ENCODE measurements around the gene FLOT2.
"Not testable (repeated sequence)": the region's sequence is repeated elsewhere in the genome, so short reads cannot be mapped to it uniquely, and the experiment has no call there.

Gene FLOT2

DNA sequence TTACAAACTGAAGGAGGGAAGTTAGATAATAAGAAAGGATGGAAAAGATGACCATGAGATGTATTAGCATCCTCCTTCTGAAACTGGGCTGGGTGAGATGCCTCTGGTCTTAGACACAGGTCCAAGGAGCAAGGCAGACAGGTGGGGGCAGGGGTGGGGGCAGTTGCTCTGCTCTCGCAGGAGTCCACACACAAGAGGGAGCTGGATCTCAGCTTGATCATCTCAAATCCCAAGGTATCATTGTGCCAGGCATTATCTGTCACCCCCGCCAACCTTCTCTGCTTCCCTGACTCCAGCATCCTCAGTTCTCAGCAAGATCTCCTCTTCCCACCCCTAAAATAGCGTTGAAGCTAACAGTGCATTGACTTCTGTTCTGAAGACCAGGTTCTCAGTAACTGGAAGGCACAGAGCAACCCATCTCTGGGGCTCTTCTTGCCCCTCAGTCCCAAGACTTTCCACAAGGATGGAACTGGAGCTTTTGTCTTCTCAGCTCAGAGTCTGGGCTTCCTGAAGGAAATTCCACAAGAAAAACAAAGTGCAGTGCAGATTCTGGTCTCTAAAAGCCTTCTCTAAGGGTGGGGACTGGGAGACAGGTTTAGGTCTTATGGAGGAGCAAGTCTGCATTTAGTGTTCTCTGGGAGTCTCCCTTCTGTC is 1.6 kb downstream of the FLOT2 start:
- no peak for DNase-seq (ENCODE audit: low read depth, low spot score)

DNA sequence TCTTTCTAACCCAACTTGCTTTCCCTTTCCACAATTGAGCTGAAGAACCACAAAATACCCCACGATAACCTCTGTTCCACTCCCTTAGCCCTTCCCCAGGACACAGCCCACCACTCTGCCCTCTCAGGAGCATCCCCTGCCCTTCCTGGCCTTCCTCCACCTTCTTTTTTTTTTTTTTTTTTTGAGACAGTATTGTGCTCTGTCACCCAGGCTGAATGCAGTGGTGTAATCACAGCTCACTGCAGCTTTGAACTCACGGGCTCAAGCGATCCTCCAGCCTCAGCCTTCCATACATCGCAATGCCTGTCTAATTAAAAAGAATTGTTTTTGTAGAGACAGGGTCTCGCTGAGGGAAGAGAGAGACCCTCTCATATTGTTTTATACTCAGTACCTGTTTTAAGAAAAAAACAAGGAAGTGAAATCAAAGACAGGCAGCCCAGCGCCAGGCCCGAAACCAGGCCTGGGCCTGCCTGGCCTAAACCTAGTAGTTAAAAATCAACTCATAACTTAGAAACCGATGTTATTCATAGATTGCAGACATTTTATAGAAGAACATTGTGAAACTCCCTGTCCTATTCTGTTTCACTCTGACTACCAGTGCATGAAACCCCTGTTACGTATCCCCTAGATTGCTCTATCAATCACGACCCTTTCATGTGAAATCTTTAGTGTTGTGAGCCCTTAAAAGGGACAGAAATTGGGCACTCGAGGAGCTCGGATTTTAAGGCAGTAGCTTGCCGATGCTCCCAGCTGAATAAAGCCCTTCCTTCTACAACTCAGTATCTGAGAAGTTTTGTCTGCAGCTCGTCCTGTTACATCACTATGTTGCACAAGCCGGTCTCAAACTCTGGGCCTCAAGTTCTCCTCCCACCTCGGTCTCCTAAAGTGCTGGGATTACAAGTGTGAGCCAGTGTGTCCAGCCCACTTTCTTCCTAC is 4.0 kb downstream of the FLOT2 start:
- not testable (repeated sequence) for DNase-seq (ENCODE audit: low read depth, low spot score)

DNA sequence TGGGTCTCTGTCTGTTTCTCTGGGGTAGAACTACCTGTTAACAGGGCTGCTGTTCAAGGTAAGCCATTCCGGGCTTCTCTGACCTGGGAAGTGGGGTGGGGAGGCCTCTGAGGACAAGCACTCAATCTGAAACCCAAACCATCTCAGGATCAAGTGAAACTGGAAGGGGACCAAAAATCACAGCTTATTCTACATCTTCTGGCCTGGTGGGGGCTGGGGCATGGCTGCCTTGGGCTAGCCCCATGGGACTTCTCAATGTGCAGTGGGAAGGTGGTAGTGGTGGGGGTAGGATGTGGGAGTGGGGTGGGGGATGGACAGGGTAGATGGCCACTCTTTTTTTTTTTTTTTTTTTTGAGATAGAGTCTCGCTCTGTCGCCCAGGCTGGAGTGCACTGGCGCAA is 5.5 kb downstream of the FLOT2 start:
- no peak for DNase-seq (ENCODE audit: low read depth, low spot score)

DNA sequence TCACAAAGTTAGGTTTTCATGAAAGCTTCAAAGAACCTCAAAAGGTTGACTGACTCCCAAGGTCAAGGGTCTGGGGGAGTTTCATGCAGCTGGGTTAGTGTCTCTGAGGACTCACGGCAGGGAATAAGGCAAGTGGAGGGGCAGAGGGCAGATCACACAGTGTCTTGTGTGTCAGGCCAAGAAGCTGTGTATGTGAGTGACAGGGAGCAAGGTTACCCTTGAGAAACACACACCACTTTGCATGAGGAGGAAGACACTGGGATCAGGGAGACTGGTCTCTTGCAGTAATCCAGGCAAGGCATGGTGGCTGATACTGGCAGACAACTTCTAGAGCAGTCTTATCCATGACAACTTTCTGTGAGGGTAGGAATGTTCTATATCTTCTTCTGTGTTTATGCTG is 6.3 kb downstream of the FLOT2 start:
- no peak for DNase-seq (ENCODE audit: low read depth, low spot score)

DNA sequence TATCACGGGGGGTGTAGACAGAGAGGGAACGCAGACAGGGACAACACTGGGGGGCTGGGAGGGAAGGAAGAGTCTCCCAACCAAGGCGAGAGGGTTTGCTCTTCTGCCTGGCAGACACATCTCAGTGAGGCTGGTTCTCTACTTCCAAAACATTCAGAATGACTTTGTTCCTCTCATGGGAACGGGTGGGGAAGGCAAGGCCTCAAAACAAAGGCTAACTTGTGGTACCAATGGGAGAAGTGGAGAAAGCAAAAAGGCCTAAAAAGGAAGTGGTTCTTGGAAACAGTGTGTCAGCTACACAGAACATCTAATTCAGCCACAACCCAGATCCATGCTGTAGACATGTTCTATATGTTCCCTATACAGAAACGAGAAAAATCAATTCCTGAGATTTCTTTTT is 7.5 kb downstream of the FLOT2 start:
- no peak for DNase-seq (ENCODE audit: low read depth, low spot score)

DNA sequence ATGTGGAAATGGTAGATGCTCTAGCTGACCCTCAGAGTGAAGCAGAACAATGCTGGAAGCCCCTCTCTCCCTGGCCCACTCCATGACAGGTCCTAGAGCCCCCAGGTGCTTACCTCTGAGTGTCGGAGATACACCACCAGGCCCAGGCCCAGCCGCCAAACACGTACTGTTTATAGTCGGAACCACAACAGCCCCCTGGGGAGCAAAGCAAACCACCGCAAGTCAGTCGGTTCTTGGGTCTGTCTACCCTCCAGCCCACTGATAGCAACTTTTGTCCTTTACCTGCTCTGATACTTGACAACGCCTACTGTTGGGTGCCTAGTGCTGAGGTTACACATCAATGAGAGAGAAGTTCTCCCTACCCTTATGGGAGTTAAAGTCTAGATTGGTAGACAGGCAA is 8.7 kb downstream of the FLOT2 start:
- no peak for DNase-seq (ENCODE audit: low read depth, low spot score)

DNA sequence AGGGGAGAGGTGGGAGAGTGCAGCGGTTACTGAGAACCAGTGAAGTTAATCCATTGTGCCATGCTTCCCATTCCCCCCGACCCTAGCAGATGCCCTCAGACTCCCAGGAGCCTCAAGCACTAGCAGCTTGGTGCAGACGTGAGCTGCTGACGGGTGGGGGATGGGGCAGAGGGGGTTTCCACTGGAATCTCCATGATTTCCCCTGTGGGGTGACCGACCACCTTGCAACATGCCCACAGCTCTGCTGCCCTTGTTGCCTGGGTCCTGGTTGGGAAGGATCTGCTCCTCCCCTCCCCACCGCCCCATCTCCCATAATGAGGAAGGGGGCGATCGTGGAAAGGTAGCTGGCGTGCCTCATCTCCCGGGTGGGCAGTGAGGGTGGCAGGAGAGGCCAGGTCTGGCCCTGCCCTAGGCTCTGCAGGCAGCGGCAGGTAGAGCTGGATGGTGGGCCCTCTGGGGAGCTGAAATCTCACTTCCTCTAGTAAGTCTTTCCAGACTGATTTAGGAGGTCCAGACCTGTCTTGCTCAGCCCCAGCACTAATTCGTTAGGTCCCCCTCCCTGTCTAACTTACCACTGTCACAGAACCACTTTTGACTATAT is 9.6 kb downstream of the FLOT2 start:
- no peak for DNase-seq (ENCODE audit: low read depth, low spot score)

DNA sequence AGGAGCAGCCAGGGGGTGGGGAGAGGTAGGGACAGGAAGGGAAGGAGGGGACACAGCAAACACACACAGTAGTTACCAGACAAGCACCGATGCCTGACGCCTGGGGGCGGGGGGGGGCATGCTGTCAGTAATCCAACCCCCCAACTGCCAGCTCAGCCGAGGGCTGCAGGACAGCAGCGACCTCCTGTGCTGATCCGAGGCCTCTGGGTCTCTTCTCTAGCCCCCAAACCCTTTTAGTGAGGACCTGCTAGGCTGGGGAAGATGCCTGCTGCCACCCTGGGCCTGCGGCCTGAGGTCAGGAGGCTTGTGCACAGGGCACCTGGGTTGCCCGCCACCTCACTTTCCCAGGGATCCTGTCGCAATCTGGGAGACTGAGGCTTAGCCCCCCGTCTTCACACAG is 11.6 kb downstream of the FLOT2 start:
- DNase-seq (ENCODE audit: low read depth, low spot score) = no peak

DNA sequence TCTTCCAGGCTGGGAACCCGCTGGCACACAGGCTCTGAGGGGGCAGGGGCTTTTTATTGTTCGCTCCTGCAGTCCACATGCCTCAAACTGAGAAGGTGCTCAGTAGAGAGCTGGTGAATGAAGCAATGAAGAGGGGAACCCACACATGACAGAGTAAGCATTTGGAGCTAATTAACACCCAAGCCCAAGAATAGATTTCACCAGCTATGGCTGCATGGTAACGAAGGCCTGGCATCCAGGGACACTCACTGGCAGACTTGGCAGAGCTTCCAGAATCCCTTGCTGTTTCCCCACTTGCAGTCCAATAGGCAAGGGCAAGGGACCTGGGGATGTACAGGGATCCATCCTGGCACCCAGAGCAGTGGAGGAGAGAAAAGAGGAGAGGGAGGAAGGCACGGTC is 12.2 kb downstream of the FLOT2 start:
- DNase-seq (ENCODE audit: low read depth, low spot score) = no peak

DNA sequence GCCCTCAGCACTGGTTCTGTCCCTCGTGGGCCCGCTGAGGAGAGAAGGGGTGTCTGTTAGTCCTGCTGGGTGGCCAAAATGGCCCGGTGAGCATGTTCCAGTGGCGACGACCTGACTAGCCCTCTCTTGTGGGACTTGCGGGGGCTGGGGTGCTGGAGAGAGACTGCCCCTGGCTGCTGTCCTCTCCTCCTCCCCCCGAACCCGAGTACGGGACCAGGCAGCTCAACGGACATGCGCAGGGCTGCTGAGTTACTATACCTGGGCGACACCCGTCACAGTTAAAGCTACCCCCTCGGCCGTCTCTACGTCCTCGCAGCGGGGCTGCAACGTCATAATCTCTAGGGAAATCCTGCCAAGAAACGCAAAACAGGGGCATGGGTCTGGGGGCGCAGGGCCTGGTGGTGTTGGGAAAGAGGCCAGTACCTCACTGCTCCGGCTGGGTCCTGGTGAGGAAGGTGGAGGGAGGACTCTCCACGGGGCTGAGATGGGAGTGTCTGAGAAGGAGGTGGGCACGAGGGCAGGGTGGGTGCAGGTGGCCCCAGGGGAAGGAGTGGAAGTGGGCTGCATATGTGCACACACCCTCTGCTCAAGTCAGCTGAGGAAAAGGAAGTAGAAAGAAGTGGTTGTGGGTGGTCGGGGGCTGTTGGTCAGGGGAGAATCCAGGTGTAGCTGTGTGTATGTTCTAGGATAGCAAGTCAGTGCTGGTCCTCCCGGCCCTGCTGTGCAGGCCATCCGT is 13.4 kb downstream of the FLOT2 start:
- DNase-seq (ENCODE audit: low read depth, low spot score) = no peak

DNA sequence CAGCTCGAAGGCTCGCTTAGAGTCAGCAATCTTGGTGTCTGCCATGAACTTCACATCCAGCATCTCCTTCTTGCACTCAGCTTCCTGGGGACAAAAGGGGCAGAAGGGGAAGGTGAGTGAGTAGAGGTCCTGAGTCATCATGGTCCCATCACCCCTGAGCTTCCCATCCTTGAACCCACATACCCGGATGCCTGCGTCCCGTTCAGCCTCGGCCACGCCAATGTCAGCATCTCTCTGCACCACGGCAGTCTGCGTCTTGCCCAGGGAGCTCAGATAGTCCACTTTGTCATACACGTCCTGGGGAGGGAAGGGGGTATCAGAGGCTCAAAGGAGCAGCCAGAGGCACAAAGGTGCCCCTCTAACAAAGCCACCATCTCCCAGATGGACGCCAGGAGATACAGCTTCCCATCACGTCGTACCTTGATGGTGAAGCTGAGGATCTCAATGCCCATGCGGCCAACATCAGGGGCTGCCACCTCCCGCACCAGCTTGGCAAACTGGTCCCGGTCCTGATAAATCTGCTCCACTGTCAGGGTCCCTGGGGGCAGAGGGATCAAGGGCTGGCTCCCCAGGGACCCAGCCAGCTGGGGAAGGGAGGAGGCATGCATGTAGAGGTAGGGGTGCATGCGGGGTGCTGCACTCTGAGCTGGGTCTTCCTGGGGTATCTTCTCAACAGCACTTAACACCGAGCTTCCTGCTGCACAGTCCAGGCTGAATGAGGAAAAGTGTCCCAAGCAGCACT is 15.2 kb downstream of the FLOT2 start:
- no peak for DNase-seq (ENCODE audit: low read depth, low spot score)

DNA sequence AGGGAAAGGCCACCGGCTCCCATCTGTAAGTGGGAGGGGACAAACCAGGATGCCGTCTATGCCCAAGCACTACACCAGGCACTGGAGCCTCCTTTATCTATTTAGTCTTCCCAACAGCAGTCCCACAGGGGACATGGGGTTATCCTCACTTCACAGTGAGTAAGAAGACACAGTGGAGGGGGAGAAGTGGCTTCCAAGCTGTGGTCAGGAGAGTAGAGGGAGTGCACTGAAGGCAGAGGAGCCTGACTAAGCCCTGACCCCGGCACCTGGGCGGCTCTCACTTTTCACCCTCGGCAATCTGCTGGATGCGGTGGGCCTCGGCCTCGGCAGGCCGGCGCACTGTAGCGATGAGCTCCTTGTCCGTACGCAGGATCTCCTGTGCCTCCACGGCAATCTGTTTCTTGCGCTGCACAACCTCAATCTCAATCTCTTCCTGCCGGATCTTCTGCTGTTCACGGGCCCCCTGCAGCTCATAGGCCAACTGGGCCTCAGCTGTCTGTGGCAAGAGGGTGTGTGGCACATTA is 15.9 kb downstream of the FLOT2 start:
- DNase-seq (ENCODE audit: low read depth, low spot score) = no peak

DNA sequence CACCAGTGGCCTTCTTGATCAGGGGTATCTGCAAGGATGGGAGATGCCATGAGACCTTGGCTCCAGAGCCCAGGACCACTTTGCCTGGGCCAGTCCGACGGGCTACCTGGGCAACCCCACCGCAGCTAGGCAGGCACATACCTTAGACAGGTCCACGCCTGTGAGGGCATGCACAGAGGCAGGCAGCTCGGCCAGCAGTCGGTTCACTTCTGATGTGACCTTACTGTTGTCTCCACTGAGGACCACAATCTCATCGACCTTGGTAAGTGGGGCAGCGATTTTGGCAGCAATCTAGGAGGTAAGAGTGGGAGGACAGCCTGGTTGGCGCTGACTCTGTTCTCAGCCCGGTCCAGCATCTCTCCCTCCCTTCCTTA is 17.0 kb downstream of the FLOT2 start:
- DNase-seq (ENCODE audit: low read depth, low spot score) = no peak

DNA sequence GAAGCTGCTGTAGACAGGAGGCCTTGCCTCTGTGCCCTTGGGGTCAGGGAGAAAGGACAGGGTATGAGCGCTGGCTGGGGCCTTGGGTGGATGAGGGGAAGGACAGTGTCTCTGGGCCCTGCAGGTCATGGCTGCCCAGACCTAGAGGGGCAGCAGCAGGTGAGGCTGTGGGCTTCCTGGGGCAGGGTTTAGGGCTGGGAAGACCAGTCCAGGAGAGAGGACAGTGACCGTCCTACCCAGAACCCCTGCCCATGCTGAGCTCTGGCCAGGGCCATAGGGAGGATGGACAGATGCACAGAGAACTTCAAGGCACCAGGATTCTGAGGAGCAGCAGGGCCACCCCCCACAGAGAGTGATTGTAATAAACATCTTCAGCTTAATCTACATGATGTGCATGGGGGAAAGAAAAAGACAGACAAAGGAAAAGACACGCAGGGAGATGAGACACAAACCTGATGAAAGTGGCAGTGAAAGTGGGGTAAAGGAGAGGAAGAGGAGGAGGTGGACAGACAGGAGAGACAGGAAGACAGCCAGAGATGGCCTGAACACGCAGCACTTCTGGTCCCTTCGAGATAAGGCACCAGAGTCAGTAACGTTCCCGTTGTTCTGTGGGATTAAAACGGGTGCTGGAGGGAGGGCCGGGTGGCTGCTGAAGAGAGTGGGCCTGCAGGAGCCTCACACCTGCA is 17.5 kb downstream of the FLOT2 start:
- no peak for DNase-seq (ENCODE audit: low read depth, low spot score)

DNA sequence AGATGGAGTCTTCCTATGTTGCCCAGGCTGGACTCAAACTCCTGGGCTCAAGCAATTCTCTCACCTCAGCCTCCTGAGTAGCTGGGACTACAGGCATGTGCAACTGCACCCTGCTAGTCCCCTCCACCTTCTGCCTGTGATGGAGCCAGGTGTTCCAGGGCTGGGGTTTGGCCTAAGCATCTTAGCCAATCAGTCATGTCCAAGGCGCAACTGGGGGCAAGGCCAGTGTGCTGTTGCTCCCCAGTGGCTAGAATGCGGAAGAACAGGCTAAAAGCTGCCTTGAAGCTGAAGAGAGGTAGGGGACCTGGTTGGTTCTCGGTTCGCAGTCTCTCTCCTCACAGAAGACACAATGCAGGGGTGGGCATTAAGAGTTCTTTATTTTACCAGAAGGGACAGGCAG is 18.6 kb downstream of the FLOT2 start:
- DNase-seq (ENCODE audit: low read depth, low spot score) = peak; percentile 76

DNA sequence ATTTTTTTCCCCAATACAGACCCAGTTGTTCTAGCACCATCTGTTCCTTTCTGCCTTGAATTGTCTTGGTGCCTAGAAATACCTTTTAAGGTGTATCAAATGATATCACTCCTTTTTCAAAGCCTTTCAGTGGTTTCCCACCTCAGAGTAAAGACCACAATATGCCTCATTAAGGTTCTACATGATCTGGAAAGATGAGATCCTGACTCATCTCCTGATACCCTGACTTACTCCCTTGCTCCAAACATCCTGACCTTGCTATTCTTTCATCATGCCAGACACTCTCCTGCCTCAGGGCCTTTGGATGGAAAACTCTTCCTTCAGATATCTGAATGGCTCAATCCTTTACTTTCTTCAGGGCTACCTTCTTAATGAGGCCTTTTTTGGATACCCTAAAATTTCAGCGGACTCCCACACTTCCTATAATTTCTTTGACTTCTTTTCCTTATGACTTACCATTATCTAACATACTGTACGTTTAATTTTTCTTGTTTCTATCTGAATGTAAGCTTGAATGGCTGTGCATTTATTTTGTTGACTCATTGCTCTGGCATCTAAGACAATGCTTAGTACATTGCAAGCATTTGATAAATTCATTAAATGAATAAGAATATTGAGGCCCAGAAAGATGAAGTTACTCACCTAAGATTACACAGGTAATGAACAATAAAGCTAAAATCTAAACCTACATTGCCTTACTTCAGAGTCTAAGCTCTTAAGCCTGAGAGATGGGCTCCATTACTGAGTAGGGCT is 19.2 kb downstream of the FLOT2 start:
- no peak for DNase-seq (ENCODE audit: low read depth, low spot score)

DNA sequence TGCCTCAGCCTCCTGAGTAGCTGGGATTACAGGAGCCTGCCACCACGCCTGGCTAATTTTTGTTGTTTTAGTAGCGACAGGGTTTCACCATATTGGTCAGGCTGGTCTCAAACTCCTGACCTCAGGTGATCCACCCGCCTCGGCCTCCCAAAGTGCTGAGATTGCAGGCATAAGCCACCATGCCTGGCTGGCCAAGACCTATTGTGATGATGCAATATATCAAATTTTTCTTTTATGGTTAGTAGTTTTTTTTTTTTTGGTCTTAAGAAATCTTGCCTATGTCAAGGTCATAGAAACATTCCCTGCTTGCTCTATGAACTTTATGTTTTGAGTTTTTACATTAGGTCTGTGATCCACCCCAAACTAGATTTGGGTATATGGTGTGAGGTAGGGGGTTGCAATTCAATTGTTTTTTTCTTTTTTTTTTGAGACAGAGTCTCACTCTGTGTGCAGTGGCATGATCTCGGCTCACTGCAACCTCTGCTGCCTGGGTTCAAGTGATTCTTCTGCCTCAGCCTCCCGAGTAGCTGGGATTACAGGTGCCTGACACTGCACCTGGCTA is 20.3 kb downstream of the FLOT2 start:
- DNase-seq (ENCODE audit: low read depth, low spot score) = not testable (repeated sequence)

DNA sequence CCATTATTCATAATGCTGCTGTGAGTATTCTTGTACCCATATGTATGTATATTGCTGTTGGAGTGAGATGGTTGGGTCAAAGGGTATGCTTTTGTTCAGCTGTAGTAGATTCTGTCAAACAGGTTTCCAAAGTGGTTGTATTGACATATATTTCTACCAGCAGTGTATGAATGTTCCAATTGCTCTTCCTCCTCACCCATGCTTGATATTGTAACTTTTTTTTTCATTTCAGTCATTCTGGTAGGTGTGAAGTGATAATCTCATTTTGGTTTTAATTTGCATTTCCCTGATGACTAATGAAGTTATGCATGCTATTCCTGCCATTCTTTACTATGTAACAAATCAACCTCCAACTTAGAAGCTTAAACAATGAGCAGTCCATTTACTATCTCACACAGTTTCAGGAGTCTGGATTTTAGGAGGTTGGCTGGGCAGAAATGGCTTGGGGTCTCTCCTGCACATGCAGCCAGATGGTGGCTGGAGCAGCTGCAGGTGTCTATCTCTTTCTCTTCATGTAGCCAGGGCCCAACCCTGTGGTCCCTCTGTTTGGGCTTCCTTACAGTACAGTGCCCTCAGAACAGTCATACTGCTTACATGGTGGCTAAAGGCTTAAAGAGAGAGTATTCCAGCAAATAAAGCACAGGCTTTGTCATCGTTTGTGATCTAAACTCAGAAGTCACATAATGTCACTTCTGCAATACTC is 21.5 kb downstream of the FLOT2 start:
- DNase-seq (ENCODE audit: low read depth, low spot score) = no peak

DNA sequence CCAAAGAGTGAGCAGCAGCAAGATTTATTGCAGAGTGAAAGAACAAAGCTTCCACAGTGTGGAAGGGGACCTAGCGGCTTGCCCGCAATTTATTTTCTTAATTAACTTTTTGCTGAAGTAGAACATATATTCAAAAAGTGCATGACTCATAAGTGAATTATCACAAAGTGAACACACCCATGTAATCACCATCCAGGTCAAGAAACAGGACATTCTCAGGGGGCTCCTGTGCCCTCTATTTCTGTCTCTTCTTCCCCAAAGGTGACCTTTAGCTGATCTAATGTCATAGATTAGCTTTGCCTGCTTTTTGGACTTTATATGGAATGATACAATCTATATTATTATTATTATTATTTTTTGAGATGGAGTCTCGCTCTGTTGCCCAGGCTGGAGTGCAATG is 22.8 kb downstream of the FLOT2 start:
- no peak for DNase-seq (ENCODE audit: low read depth, low spot score)

Data from ELF-1 (cell line).